ENCODE results near the gene SLC22A23.

- TF ChIP-seq CTCF (conservative IDR thresholded peaks at IDR 0.05; ENCODE audit: low read length) (no peak), EZH2phosphoT487 (IDR thresholded peaks at IDR 0.05; ENCODE audit: borderline replicate concordance, low read depth, low read length) (no peak)
Measured at GRCh38 chr6:3305216-3305565, 151.7 kb downstream of the SLC22A23 start.
